Stimulated activated effector memory CD8-positive, alpha-beta T cell treated with anti-CD3 and anti-CD28 coated beads, Interleukin-12 subunit alpha, Interleukin-12 subunit beta, amount 100 ng/mL, for 72 hours (primary cell): ENCODE measurements around the gene MAPKAP1.

Source experiments
- ATAC-seq: fragments of 150-1000 bp; cut with Tn5 transposase; 2 replicates; pipeline ENCODE4 v1.10.0; 2021
- DNase-seq, 2 donors: peaks; one replicate each; pipeline ENCODE4 v3.0.0; 2021 to 2022; ENCODE audit warnings: low spot score in 2 of 2
- H3K27ac Mint-ChIP-seq: one replicate; pipeline ENCODE4 v1.8.0; 2022; ENCODE audit warnings: mild to moderate bottlenecking, mixed read lengths
- H3K36me3 Mint-ChIP-seq: one replicate; pipeline ENCODE4 v1.8.0; 2022; ENCODE audit warnings: mild to moderate bottlenecking, mixed read lengths
- H3K4me1 Mint-ChIP-seq: one replicate; pipeline ENCODE4 v1.8.0; 2022; ENCODE audit warnings: mixed read lengths
- H3K4me3 Mint-ChIP-seq: one replicate; pipeline ENCODE4 v1.8.0; 2022; ENCODE audit warnings: mild to moderate bottlenecking, mixed read lengths
- H3K9me3 Mint-ChIP-seq: one replicate; pipeline ENCODE4 v1.8.0; 2022; ENCODE audit warnings: mixed read lengths

The MAPKAP1 gene

DNA sequence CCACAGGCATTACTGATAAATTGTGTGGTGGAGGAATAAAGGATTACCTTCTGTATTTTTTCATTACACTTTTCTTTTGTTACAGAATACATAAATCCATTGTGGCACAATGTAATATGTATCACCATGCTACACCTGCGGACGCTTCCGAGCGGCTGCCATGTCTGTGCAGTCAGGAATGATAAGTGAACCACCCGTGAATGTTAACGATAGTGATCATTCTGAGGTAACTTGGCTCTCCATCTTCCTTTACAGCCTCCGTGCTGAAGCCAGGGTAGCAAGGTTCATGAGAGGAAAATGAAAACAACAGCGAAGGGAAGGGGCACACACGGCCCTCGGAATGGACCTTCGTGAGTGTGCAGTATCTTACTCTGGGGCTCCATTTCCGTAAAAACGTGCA is 161.2 kb downstream of the MAPKAP1 start:
- Mint-ChIP-seq H3K36me3 (peaks cover 24% of the 10 kb centered on the region), H3K4me3 (no peak overlapping the region), H3K4me1 (no peaks in the 10 kb centered on the region)

GRCh38 chr9:125544988-125545651 is 161.9 kb downstream of the MAPKAP1 start:
- Mint-ChIP-seq H3K36me3 (peaks cover 30% of the 10 kb centered on the region), H3K27ac (no peak overlapping the region), H3K4me1 (no peaks in the 10 kb centered on the region), H3K4me3 (no peak overlapping the region), H3K9me3 (no peaks in the 10 kb centered on the region)
- DNase-seq (no peak), ATAC-seq (no peak)

More for the DNA sequence above, 161.2 kb downstream of the MAPKAP1 start:
- Mint-ChIP-seq H3K9me3 (no peaks in the 10 kb centered on the region), H3K27ac (no peak overlapping the region)
- peak in 1 of 2 donors; percentile 18 for DNase-seq
- no peak for ATAC-seq

- DNase-seq (no peak), ATAC-seq (no peak)
- Mint-ChIP-seq H3K36me3 (peaks cover 35% of the 10 kb centered on the region), H3K4me1 (no peaks in the 10 kb centered on the region), H3K9me3 (no peaks in the 10 kb centered on the region), H3K4me3 (no peak overlapping the region), H3K27ac (no peak overlapping the region)
These were observed 162.5 kb downstream of the MAPKAP1 start for GRCh38 chr9:125544484-125544883.

- H3K27ac Mint-ChIP-seq, result no peak overlapping the region
- no peak for DNase-seq
- peaks cover 4% of the 10 kb centered on the region for H3K4me1 Mint-ChIP-seq
- H3K4me3 Mint-ChIP-seq, result no peak overlapping the region
- H3K36me3 Mint-ChIP-seq, result peaks cover 35% of the 10 kb centered on the region
- no peaks in the 10 kb centered on the region for H3K9me3 Mint-ChIP-seq
- ATAC-seq, result no peak
These were observed 165.2 kb downstream of the MAPKAP1 start for GRCh38 chr9:125541840-125542243.

- peaks cover 4% of the 10 kb centered on the region for H3K4me1 Mint-ChIP-seq
- no peak overlapping the region for H3K27ac Mint-ChIP-seq
- DNase-seq (no peak), ATAC-seq (peak; percentile 48)
- H3K4me3 Mint-ChIP-seq, result no peak overlapping the region
- H3K9me3 Mint-ChIP-seq, result no peaks in the 10 kb centered on the region
- H3K36me3 Mint-ChIP-seq, result peaks cover 29% of the 10 kb centered on the region
These were observed 166.5 kb downstream of the MAPKAP1 start for GRCh38 chr9:125540497-125540896.

GRCh38 chr9:125538092-125538473 is 168.9 kb downstream of the MAPKAP1 start:
- Mint-ChIP-seq H3K36me3 (peaks cover 29% of the 10 kb centered on the region), H3K4me1 (peaks cover 4% of the 10 kb centered on the region), H3K4me3 (no peak overlapping the region), H3K27ac (no peak overlapping the region), H3K9me3 (no peaks in the 10 kb centered on the region)
- ATAC-seq, result no peak
- no peak for DNase-seq

GRCh38 chr9:125537442-125538091 is 169.4 kb downstream of the MAPKAP1 start:
- no peak overlapping the region for H3K4me3 Mint-ChIP-seq
- DNase-seq (no peak), ATAC-seq (no peak)
- no peaks in the 10 kb centered on the region for H3K9me3 Mint-ChIP-seq
- peaks cover 4% of the 10 kb centered on the region for H3K4me1 Mint-ChIP-seq
- H3K36me3 Mint-ChIP-seq, result peaks cover 26% of the 10 kb centered on the region
- H3K27ac Mint-ChIP-seq, result no peak overlapping the region

DNA sequence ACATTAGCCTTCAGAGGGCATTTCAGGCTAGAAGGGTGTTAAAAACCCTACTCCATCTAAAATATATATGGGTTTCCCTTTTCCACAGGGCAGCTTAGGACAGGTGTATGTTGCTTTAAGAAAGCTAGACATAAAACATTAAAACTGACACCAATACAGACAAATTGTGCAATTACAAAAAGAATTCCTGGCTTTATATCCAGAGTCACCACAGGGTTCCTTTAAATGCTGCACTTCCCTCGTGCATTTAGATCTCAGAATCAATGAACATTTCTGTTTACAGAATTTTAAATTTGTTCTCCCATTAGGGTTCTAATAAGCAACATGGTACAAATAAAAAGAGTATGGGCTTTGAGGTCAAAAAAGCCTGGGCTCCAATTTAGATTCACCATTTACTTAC is 170.2 kb downstream of the MAPKAP1 start:
- Mint-ChIP-seq H3K27ac (no peak overlapping the region), H3K4me1 (peaks cover 4% of the 10 kb centered on the region), H3K9me3 (no peaks in the 10 kb centered on the region), H3K36me3 (peaks cover 19% of the 10 kb centered on the region), H3K4me3 (no peak overlapping the region)
- ATAC-seq (no peak), DNase-seq (no peak)

GRCh38 chr9:125536167-125536772 is 170.7 kb downstream of the MAPKAP1 start:
- ATAC-seq (no peak), DNase-seq (no peak)
- H3K9me3 Mint-ChIP-seq, result no peaks in the 10 kb centered on the region
- H3K4me3 Mint-ChIP-seq, result no peak overlapping the region
- peaks cover 5% of the 10 kb centered on the region for H3K4me1 Mint-ChIP-seq
- H3K27ac Mint-ChIP-seq, result no peak overlapping the region
- peaks cover 15% of the 10 kb centered on the region for H3K36me3 Mint-ChIP-seq

GRCh38 chr9:125534971-125535701 is 171.9 kb downstream of the MAPKAP1 start:
- H3K4me3 Mint-ChIP-seq, result no peak overlapping the region
- H3K9me3 Mint-ChIP-seq, result no peaks in the 10 kb centered on the region
- peaks cover 4% of the 10 kb centered on the region for H3K36me3 Mint-ChIP-seq
- no peak overlapping the region for H3K27ac Mint-ChIP-seq
- ATAC-seq (no peak), DNase-seq (no peak)
- H3K4me1 Mint-ChIP-seq, result peaks cover 16% of the 10 kb centered on the region

GRCh38 chr9:125532812-125533594 is 174.0 kb downstream of the MAPKAP1 start:
- H3K4me1 Mint-ChIP-seq, result peaks cover 22% of the 10 kb centered on the region
- H3K4me3 Mint-ChIP-seq, result no peak overlapping the region
- peak overlapping the region; percentile 21 for H3K27ac Mint-ChIP-seq
- H3K9me3 Mint-ChIP-seq, result no peaks in the 10 kb centered on the region
- no peaks in the 10 kb centered on the region for H3K36me3 Mint-ChIP-seq
- ATAC-seq (no peak), DNase-seq (no peak)

DNA sequence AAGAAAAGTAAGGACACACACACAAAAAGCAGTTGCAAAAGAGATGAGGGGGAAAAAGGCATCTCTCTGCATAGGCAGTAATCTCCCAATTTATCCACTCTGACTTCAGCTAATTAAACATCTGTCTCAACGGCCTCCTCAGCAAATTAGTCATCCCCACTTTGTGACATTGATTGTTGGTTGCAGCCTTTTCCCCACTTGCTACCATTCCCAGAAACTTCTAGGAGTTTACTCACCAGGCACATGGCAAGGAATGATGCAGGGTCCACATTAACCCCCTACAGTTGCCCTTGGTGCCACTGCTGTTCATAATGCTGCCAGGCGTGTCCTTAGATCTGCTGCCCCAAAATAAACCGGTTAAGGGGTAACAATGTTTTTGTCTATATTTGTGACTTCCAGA is 174.6 kb downstream of the MAPKAP1 start:
- Mint-ChIP-seq H3K9me3 (no peaks in the 10 kb centered on the region), H3K4me1 (peaks cover 23% of the 10 kb centered on the region), H3K4me3 (no peak overlapping the region), H3K27ac (peak overlapping the region; percentile 21), H3K36me3 (no peaks in the 10 kb centered on the region)
- ATAC-seq (no peak), DNase-seq (no peak)

DNA sequence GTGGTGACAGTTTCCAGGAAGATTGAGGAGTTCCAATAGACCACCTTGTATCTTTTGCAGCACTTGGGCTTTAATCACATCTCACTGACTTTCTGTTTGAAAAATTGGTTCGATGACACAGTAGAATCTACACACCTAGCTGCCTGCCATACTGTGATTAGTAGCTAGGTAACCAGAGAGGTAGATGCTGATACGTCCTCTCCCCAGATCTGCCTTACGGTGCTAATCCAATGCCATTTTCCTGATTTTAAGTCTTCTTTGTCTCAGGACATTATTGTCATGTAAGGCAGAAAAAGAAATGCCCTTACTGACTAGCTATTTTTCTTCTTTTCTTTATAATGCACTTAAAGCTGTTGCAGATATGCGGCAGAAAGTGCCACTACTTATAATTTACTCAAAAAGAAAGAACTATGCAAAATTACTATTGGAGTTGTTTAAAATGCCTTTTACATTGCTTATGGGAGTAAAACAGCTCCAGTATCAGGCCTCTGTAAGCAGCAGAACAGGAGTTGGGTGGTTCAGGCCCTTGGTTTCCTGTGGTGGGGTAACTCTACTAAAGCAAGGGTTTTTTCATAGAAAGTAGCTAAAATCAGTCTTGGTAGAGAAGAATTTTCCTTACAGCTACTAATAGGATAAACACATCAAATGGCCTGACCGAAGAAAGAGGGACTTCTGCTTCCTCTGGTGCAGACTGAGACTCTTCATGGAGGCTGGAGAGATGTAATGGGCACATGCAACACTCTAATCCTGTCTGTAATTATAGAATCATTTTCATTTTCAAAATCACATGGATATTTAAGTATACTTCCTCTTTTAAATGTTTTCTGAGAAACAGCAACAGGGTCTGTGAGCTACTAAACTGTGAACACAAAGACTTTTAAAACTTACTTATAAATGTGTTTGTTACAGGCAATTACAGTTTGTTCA is 177.2 kb downstream of the MAPKAP1 start:
- H3K4me3 Mint-ChIP-seq, result no peak overlapping the region
- peak overlapping the region; percentile 6 for H3K27ac Mint-ChIP-seq
- DNase-seq, result no peak
- no peak for ATAC-seq
- no peaks in the 10 kb centered on the region for H3K9me3 Mint-ChIP-seq
- H3K4me1 Mint-ChIP-seq, result peaks cover 30% of the 10 kb centered on the region
- H3K36me3 Mint-ChIP-seq, result peaks cover 4% of the 10 kb centered on the region

DNA sequence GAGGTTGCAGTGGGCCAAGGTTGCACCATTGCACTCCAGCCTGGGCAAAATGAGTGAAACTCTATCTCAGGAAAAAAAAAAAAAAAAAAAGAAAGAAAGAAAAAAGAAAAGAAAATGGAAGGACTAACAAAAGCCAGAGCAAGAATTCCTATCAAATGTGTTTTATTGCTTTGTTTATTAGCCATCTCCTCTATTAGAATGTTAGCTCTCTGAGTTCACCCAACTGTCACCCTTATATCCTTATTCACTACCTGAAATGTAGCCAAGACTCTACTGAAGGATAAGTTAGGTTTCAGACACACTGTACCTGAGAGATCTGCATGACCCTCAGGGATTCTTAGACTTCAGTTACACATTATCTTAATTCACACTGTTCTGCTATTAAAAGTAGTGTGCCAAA is 177.9 kb downstream of the MAPKAP1 start:
- DNase-seq (no peak), ATAC-seq (no peak)
- Mint-ChIP-seq H3K9me3 (no peaks in the 10 kb centered on the region), H3K36me3 (peaks cover 8% of the 10 kb centered on the region), H3K27ac (peak overlapping the region; percentile 6), H3K4me3 (no peak overlapping the region), H3K4me1 (peaks cover 33% of the 10 kb centered on the region)
